ENCODE measurements around the gene FHOD3.

GRCh38 chr18:36534154-36534688 is 236.7 kb downstream of the FHOD3 start:
- TF ChIP-seq JUN (IDR thresholded peaks at IDR 0.05) (no peak), CTCF (IDR thresholded peaks at IDR 0.05) (no peak), ESRRA (IDR thresholded peaks at IDR 0.05; ENCODE audit: borderline replicate concordance, low read length) (no peak), E2F6 (IDR thresholded peaks at IDR 0.05; ENCODE audit: borderline replicate concordance, low read depth) (no peak), RARB (CRISPR knock-in tag; IDR thresholded peaks at IDR 0.05) (no peak), POLR2A (IDR thresholded peaks at IDR 0.05; ENCODE audit: low read length) (no peak), PBX3 (IDR thresholded peaks at IDR 0.05) (no peak), MAX (IDR thresholded peaks at IDR 0.05) (no peak), REST (IDR thresholded peaks at IDR 0.05) (no peak), HOXB5 (CRISPR knock-in tag; IDR thresholded peaks at IDR 0.05) (no peak), EHMT2 (IDR thresholded peaks at IDR 0.05; ENCODE audit: low read depth) (no peak)
